ENCODE data around the gene LYPLA2. TPM values are rescaled to one million over a fixed set of nuclear protein-coding genes. Genes with fewer than 3 reads are reported as not detected.

LYPLA2 gene
- total RNA-seq, 1 donor from 2014 or later, result 75.5 TPM

- TF ChIP-seq, protein P1, sequence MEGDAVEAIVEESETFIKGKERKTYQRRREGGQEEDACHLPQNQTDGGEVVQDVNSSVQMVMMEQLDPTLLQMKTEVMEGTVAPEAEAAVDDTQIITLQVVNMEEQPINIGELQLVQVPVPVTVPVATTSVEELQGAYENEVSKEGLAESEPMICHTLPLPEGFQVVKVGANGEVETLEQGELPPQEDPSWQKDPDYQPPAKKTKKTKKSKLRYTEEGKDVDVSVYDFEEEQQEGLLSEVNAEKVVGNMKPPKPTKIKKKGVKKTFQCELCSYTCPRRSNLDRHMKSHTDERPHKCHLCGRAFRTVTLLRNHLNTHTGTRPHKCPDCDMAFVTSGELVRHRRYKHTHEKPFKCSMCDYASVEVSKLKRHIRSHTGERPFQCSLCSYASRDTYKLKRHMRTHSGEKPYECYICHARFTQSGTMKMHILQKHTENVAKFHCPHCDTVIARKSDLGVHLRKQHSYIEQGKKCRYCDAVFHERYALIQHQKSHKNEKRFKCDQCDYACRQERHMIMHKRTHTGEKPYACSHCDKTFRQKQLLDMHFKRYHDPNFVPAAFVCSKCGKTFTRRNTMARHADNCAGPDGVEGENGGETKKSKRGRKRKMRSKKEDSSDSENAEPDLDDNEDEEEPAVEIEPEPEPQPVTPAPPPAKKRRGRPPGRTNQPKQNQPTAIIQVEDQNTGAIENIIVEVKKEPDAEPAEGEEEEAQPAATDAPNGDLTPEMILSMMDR (IDR thresholded peaks at IDR 0.05; ENCODE audit: unreplicated experiment), result no peak
- no peaks in the 10 kb centered on the region for H3K9me3 Mint-ChIP-seq
- peaks cover 5% of the 10 kb centered on the region for H3K4me1 Mint-ChIP-seq
- no peak for DNase-seq (ENCODE audit: low spot score in 2 of 2, unreplicated experiment in 2 of 2)
- no peaks in the 10 kb centered on the region for H3K27me3 Mint-ChIP-seq (ENCODE audit: low read depth)
- H3K27ac Mint-ChIP-seq, result no peak overlapping the region
- no peak overlapping the region for H3K4me3 Mint-ChIP-seq
- H3K36me3 Mint-ChIP-seq, result peaks cover 35% of the 10 kb centered on the region
These were observed 6.1 kb upstream of the LYPLA2 start for GRCh38 chr1:23784846-23785245.

DNA sequence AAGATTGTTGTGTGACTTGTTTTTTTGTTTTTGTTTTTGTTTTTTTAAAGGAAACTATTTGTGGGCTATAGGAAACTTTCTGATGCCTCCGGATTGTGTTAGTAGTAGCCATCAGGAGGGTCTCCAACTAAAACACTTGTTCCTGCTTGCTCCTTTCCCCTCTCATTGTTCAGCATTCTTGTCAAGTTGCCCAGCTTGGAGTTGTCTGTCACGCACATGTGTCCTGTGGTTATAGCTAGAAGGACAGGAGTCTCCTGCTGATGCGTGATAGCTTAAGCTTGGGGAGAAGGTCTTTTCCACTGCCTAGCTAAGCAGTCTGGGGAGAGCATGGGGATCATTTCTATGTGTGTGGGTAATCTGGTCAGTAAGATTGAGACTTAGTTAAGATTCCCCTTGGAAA is 3.2 kb upstream of the LYPLA2 start:
- Mint-ChIP-seq H3K9me3 (no peaks in the 10 kb centered on the region), H3K4me3 (no peak overlapping the region), H3K36me3 (peaks cover 30% of the 10 kb centered on the region), H3K27me3 (ENCODE audit: low read depth) (no peaks in the 10 kb centered on the region), H3K4me1 (peaks cover 20% of the 10 kb centered on the region), H3K27ac (no peak overlapping the region)
- TF ChIP-seq, protein P1 (IDR thresholded peaks at IDR 0.05; ENCODE audit: unreplicated experiment), result no peak
- DNase-seq (ENCODE audit: low spot score in 2 of 2, unreplicated experiment in 2 of 2), result no peak

GRCh38 chr1:23788695-23789094 is 2.2 kb upstream of the LYPLA2 start:
- no peak overlapping the region for H3K4me3 Mint-ChIP-seq
- H3K4me1 Mint-ChIP-seq, result peaks cover 20% of the 10 kb centered on the region
- H3K9me3 Mint-ChIP-seq, result no peaks in the 10 kb centered on the region
- no peaks in the 10 kb centered on the region for H3K27me3 Mint-ChIP-seq (ENCODE audit: low read depth)
- DNase-seq (ENCODE audit: low spot score in 2 of 2, unreplicated experiment in 2 of 2), result no peak
- H3K27ac Mint-ChIP-seq, result no peak overlapping the region
- TF ChIP-seq, protein P1 (IDR thresholded peaks at IDR 0.05; ENCODE audit: unreplicated experiment), result no peak
- peaks cover 30% of the 10 kb centered on the region for H3K36me3 Mint-ChIP-seq

- TF ChIP-seq, protein P1 (IDR thresholded peaks at IDR 0.05; ENCODE audit: unreplicated experiment), result no peak
- H3K27me3 Mint-ChIP-seq (ENCODE audit: low read depth), result no peaks in the 10 kb centered on the region
- peaks cover 18% of the 10 kb centered on the region for H3K36me3 Mint-ChIP-seq
- H3K27ac Mint-ChIP-seq, result peak overlapping the region; percentile 94
- DNase-seq (ENCODE audit: low spot score in 2 of 2, unreplicated experiment in 2 of 2), result peak in 1 of 2 experiments; percentile 57
- no peaks in the 10 kb centered on the region for H3K9me3 Mint-ChIP-seq
- peaks cover 20% of the 10 kb centered on the region for H3K4me1 Mint-ChIP-seq
- peak overlapping the region; percentile 99 for H3K4me3 Mint-ChIP-seq
These were observed 637 bp downstream of the LYPLA2 start for GRCh38 chr1:23791516-23792047.

GRCh38 chr1:23792151-23792945 is 1.4 kb downstream of the LYPLA2 start:
- DNase-seq (ENCODE audit: low spot score in 2 of 2, unreplicated experiment in 2 of 2), result no peak
- Mint-ChIP-seq H3K4me3 (peak overlapping the region; percentile 99), H3K27ac (peak overlapping the region; percentile 94), H3K36me3 (peaks cover 11% of the 10 kb centered on the region), H3K4me1 (peaks cover 20% of the 10 kb centered on the region), H3K9me3 (no peaks in the 10 kb centered on the region), H3K27me3 (ENCODE audit: low read depth) (no peaks in the 10 kb centered on the region)
- TF ChIP-seq, protein P1 (IDR thresholded peaks at IDR 0.05; ENCODE audit: unreplicated experiment), result no peak
